ENCODE results near the gene HSD3B7. TPM values are rescaled to one million over a fixed set of nuclear protein-coding genes. Genes with fewer than 3 reads are reported as not detected.

HSD3B7 gene
- total RNA-seq, 2 experiments from 2014 or later = 2.4 to 3.3 TPM

GRCh38 chr16:30979170-30980022, 5.6 kb upstream of the HSD3B7 start:
- no TSS peak for BruUV-seq (replicated peaks)
- no peak overlapping the region for H3K27ac ChIP-seq (ENCODE audit: low read depth, low read length, poor library complexity, severe bottlenecking)
- H3K9me3 ChIP-seq (ENCODE audit: low read length) = no peaks in the 10 kb centered on the region
- H4K20me1 ChIP-seq (ENCODE audit: insufficient read depth, low read length) = no peaks in the 10 kb centered on the region
- peaks cover 91% of the 10 kb centered on the region for H3K36me3 ChIP-seq (ENCODE audit: insufficient read depth, low read length)
- TF ChIP-seq EZH2phosphoT487 (IDR thresholded peaks at IDR 0.05; ENCODE audit: borderline replicate concordance, low read depth, low read length) (no peak), CTCF (conservative IDR thresholded peaks at IDR 0.05; ENCODE audit: low read length) (no peak)
- POLR2A ChIA-PET = no interaction called here
- intact Hi-C loops (cut with micrococcal nuclease; ENCODE audit: unreplicated experiment) = loop anchor here (10.0 kb wide), 1 partner anchor 315 kb away; no protein-coding TSS in a partner anchor
- no peak overlapping the region for H2AFZ ChIP-seq (ENCODE audit: low read length)
- CTCF ChIA-PET (ENCODE audit: unreplicated experiment) = no interaction called here
- no peaks in the 10 kb centered on the region for H3K4me1 ChIP-seq (ENCODE audit: insufficient read depth, low read length, poor library complexity, severe bottlenecking)
- H3K9me2 ChIP-seq (ENCODE audit: insufficient read depth, low read length) = no peaks in the 10 kb centered on the region
- no peak overlapping the region for H3K4me2 ChIP-seq (ENCODE audit: low read length)
- no peak overlapping the region for H3K4me3 ChIP-seq (ENCODE audit: low read depth, low read length, poor library complexity, severe bottlenecking)
- no peak for DNase-seq (ENCODE audit: low spot score)
- no peaks in the 10 kb centered on the region for H3K79me2 ChIP-seq (ENCODE audit: insufficient read depth, low read depth, low read length)

GRCh38 chr16:30980023-30980371, 5.0 kb upstream of the HSD3B7 start:
- H3K4me3 ChIP-seq (ENCODE audit: low read depth, low read length, poor library complexity, severe bottlenecking) = no peak overlapping the region
- TF ChIP-seq EZH2phosphoT487 (IDR thresholded peaks at IDR 0.05; ENCODE audit: borderline replicate concordance, low read depth, low read length) = no peak
- TF ChIP-seq CTCF (conservative IDR thresholded peaks at IDR 0.05; ENCODE audit: low read length) = no peak
- BruUV-seq (replicated peaks) = no TSS peak
- H2AFZ ChIP-seq (ENCODE audit: low read length) = no peak overlapping the region
- no peaks in the 10 kb centered on the region for H3K9me3 ChIP-seq (ENCODE audit: low read length)
- no peak for DNase-seq (ENCODE audit: low spot score)
- H3K9me2 ChIP-seq (ENCODE audit: insufficient read depth, low read length) = no peaks in the 10 kb centered on the region
- H3K4me2 ChIP-seq (ENCODE audit: low read length) = no peak overlapping the region
- no peaks in the 10 kb centered on the region for H3K79me2 ChIP-seq (ENCODE audit: insufficient read depth, low read depth, low read length)
- peaks cover 90% of the 10 kb centered on the region for H3K36me3 ChIP-seq (ENCODE audit: insufficient read depth, low read length)
- no peaks in the 10 kb centered on the region for H4K20me1 ChIP-seq (ENCODE audit: insufficient read depth, low read length)
- intact Hi-C loops (cut with micrococcal nuclease; ENCODE audit: unreplicated experiment) = loop anchor here (10.0 kb wide), 1 partner anchor 315 kb away; no protein-coding TSS in a partner anchor
- H3K4me1 ChIP-seq (ENCODE audit: insufficient read depth, low read length, poor library complexity, severe bottlenecking) = no peaks in the 10 kb centered on the region
- CTCF ChIA-PET (ENCODE audit: unreplicated experiment) = no interaction called here
- POLR2A ChIA-PET = no interaction called here
- no peak overlapping the region for H3K27ac ChIP-seq (ENCODE audit: low read depth, low read length, poor library complexity, severe bottlenecking)

DNA sequence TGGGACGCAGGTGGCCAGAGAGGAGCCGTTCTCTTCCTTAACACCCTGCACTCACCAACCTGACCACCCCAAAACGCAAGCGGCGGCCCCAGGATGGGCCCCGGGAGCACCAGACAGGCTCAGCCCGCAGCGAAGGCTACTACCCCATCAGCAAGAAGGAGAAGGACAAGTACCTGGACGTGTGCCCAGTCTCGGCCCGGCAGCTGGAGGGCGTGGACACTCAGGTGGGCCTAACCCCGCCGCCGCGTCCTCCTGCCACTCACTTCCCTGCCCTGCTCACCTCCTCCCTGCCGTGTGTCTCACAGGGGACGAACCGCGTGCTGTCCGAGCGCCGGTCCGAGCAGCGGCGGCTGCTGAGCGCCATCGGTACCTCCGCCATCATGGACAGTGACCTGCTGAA, 4.6 kb upstream of the HSD3B7 start:
- TSS peak; percentile 47 for BruUV-seq (replicated peaks)
- H3K9me3 ChIP-seq (ENCODE audit: low read length) = no peaks in the 10 kb centered on the region
- H3K4me1 ChIP-seq (ENCODE audit: insufficient read depth, low read length, poor library complexity, severe bottlenecking) = no peaks in the 10 kb centered on the region
- intact Hi-C loops (cut with micrococcal nuclease; ENCODE audit: unreplicated experiment) = loop anchor here (10.0 kb wide), 1 partner anchor 314 kb away; no protein-coding TSS in a partner anchor
- ChIA-PET POLR2A (no interaction called here), CTCF (ENCODE audit: unreplicated experiment) (no interaction called here)
- no peak for TF ChIP-seq CTCF (conservative IDR thresholded peaks at IDR 0.05; ENCODE audit: low read length)
- no peak for TF ChIP-seq EZH2phosphoT487 (IDR thresholded peaks at IDR 0.05; ENCODE audit: borderline replicate concordance, low read depth, low read length)
- H3K27ac ChIP-seq (ENCODE audit: low read depth, low read length, poor library complexity, severe bottlenecking) = no peak overlapping the region
- no peaks in the 10 kb centered on the region for H3K9me2 ChIP-seq (ENCODE audit: insufficient read depth, low read length)
- no peak for DNase-seq (ENCODE audit: low spot score)
- peaks cover 91% of the 10 kb centered on the region for H3K36me3 ChIP-seq (ENCODE audit: insufficient read depth, low read length)
- H2AFZ ChIP-seq (ENCODE audit: low read length) = no peak overlapping the region
- no peak overlapping the region for H3K4me3 ChIP-seq (ENCODE audit: low read depth, low read length, poor library complexity, severe bottlenecking)
- H3K79me2 ChIP-seq (ENCODE audit: insufficient read depth, low read depth, low read length) = no peaks in the 10 kb centered on the region
- H4K20me1 ChIP-seq (ENCODE audit: insufficient read depth, low read length) = no peaks in the 10 kb centered on the region
- no peak overlapping the region for H3K4me2 ChIP-seq (ENCODE audit: low read length)

Measured in OCI-LY7 (cell line).